ENCODE results near the gene LSAMP. TPM values are rescaled to one million over a fixed set of nuclear protein-coding genes. Genes with fewer than 3 reads are reported as not detected.

Gene LSAMP
- total RNA-seq, 4 donors from 2014 or later = 1.1 to 3.5 (median 2.0) TPM

DNA sequence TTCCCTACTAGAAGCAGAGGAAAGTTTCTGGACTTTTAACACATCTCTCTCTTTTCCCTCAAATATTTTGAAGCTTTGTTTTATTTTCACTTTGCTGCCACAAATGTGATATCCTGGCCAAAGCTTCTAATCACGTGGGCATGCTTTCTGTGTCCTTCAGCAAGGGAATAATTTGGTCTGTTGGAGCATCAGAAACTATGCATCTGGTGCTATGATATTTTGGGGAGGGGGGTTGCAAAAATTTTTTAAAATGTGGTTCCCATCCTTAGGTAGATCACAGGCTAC is 567.7 kb downstream of the LSAMP start:
- no peak for DNase-seq (ENCODE audit: low spot score in 2 of 2)
- no peak overlapping the region for H3K4me3 ChIP-seq (ENCODE audit: low read depth, poor library complexity, severe bottlenecking)
- no peak for TF ChIP-seq POLR2A (IDR thresholded peaks at IDR 0.05)
- WGBS, 2 donors = 25 to 31% methylated on average over 1 of the region's 1 CpG
- intact Hi-C loops (cut with DNase I; ENCODE audit: low total_unique reads) = no loop called here

DNA sequence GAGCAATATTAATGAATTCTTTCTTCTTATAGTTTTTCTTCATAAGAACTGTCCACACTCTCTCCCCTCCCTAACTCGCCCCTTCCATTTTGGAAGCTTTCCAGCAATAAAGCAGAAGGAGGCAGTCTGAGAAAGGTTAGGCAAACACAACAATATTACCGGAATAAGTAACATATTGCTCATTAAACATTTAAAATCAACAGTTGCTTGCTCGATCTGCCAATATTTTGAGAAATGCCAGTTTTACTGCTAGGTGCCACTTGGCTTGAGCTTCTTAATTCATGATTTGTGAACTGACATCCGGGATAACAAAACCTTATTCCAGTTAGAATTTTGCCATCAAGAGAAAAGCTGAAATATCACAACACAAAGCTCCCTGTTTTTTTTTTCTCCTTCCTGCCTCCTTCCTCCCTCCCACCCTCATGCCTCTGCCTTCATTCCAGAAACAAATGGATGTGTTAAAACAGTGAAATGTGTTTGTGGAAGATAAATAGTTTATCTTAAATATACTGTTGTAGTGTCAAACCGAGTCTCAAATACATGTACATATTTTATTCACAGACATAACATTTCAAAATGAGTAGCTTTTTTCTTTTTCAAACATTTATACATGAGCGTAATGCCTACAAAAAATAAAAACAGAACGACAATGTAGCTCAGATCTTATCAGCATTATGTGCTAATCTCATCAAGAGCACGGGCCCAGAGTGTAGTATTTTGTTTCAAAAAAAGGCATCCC is 568.2 kb downstream of the LSAMP start:
- no peak overlapping the region for H3K4me3 ChIP-seq (ENCODE audit: low read depth, poor library complexity, severe bottlenecking)
- intact Hi-C loops (cut with DNase I; ENCODE audit: low total_unique reads) = no loop called here
- no peak for DNase-seq (ENCODE audit: low spot score in 2 of 2)
- WGBS, 2 donors = 13 to 15% methylated on average over 8 of the region's 8 CpGs
- no peak for TF ChIP-seq POLR2A (IDR thresholded peaks at IDR 0.05)
- TF ChIP-seq, protein P1, sequence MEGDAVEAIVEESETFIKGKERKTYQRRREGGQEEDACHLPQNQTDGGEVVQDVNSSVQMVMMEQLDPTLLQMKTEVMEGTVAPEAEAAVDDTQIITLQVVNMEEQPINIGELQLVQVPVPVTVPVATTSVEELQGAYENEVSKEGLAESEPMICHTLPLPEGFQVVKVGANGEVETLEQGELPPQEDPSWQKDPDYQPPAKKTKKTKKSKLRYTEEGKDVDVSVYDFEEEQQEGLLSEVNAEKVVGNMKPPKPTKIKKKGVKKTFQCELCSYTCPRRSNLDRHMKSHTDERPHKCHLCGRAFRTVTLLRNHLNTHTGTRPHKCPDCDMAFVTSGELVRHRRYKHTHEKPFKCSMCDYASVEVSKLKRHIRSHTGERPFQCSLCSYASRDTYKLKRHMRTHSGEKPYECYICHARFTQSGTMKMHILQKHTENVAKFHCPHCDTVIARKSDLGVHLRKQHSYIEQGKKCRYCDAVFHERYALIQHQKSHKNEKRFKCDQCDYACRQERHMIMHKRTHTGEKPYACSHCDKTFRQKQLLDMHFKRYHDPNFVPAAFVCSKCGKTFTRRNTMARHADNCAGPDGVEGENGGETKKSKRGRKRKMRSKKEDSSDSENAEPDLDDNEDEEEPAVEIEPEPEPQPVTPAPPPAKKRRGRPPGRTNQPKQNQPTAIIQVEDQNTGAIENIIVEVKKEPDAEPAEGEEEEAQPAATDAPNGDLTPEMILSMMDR (IDR thresholded peaks at IDR 0.05) = no peak

DNA sequence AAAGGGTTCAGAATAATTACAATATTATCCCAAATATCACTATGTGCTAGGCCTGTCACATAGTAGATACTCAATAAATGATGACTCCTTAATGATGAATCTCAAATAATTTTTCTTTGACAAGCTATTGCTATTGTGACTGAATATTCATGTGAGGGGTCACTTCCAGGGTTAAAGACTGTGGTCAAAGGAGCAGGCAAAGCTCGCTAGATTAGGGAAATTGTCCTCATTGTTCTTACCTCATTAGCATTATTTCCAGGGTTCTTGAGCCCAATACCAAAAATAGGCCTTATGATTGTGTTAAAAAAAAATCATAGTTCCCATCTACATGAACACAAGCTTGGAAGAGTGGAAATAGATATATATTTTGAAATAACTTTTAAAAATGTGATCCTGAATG is 569.8 kb downstream of the LSAMP start:
- intact Hi-C loops (cut with DNase I; ENCODE audit: low total_unique reads) = no loop called here
- DNase-seq (ENCODE audit: low spot score in 2 of 2) = no peak
- H3K4me3 ChIP-seq (ENCODE audit: low read depth, poor library complexity, severe bottlenecking) = no peak overlapping the region
- 81 to 86% methylated on average over 1 of the region's 1 CpG for WGBS, 2 donors
- no peak for TF ChIP-seq POLR2A (IDR thresholded peaks at IDR 0.05)
- TF ChIP-seq, protein P1 (IDR thresholded peaks at IDR 0.05) = no peak

DNA sequence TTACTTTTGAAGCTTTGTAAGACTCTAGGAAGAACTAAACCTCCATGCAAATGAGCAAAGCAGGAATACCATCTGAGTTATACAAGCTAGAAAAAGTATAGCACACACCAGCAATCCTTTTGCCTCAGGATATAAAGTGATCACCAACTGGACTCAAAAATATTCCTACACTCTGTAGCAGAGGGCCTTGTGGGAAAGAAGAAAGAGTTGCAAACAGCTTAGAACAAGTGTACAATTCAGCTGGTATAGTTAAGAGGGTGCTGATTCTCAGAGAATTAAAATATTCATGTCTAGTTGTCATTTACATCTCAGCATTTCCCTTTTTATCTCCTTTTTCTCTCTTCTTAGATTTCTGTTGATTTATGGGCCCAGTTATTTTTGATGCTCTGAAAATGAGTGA is 573.6 kb downstream of the LSAMP start:
- TF ChIP-seq, protein P1 (IDR thresholded peaks at IDR 0.05) = no peak
- TF ChIP-seq POLR2A (IDR thresholded peaks at IDR 0.05) = no peak
- intact Hi-C loops (cut with DNase I; ENCODE audit: low total_unique reads) = no loop called here
- no peak for DNase-seq (ENCODE audit: low spot score in 2 of 2)

DNA sequence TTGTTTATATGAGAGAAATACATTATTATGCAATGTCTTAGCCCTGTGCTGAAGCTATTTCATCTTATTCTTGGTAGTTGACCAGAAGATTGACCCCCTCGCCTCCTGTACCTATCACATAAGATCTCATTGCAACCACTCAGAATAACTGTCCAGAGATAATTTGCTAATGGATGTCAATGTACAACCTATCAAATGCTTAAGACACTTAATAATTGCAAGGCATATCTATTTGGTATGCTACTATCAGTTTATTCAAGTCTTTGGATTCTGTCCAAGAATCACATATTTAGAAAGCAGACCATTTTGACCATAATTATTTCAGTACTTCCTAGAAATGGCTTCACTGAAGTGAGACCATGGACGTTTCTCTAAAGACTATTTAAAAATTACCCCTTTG is 580.4 kb downstream of the LSAMP start:
- DNase-seq (ENCODE audit: low spot score in 2 of 2) = no peak
- TF ChIP-seq, protein P1 (IDR thresholded peaks at IDR 0.05) = no peak
- TF ChIP-seq POLR2A (IDR thresholded peaks at IDR 0.05) = no peak
- intact Hi-C loops (cut with DNase I; ENCODE audit: low total_unique reads) = no loop called here
- no peak overlapping the region for H3K4me3 ChIP-seq (ENCODE audit: low read depth, poor library complexity, severe bottlenecking)
- WGBS, 2 donors = 65 to 70% methylated on average over 2 of the region's 2 CpGs

More for the DNA sequence above, 573.6 kb downstream of the LSAMP start:
- H3K4me3 ChIP-seq (ENCODE audit: low read depth, poor library complexity, severe bottlenecking) = no peak overlapping the region

DNA sequence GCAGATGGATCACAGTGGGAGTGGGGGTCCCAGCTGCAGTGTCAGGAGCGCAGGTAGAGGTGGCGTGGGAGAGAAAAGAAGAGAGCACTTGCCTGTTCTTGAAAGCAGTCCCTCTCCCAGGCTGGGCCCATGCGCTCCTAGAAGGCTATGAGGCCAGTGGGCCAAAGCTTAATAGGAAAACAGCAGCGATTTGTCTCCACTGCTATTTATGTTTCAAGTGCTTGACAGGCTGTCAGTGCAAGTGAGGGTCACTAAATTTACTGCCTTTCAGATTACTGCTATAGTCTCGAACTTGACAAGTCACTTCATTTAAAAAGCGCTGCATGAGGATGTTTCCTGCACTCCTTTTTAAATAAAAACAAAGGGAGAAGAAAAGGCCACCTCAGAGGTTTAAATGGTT is 582.4 kb downstream of the LSAMP start:
- TF ChIP-seq, protein P1 (IDR thresholded peaks at IDR 0.05) = no peak
- TF ChIP-seq POLR2A (IDR thresholded peaks at IDR 0.05) = no peak
- intact Hi-C loops (cut with DNase I; ENCODE audit: low total_unique reads) = no loop called here
- DNase-seq (ENCODE audit: low spot score in 2 of 2) = no peak
- H3K4me3 ChIP-seq (ENCODE audit: low read depth, poor library complexity, severe bottlenecking) = no peak overlapping the region
- WGBS, 2 donors = 83 to 84% methylated on average over 6 of the region's 6 CpGs

Data from lower leg skin (tissue), 4 donors.